NB4 (cell line): ENCODE data around the gene FEM1C.
A peak's percentile ranks its signal among the peaks of the same experiment; 100 is the strongest.

Experiments
- DNase-seq: peaks from one replicate; pipeline ENCODE4 v3.0.0; 2010; ENCODE audit warnings: low read depth
- H3K4me3 ChIP-seq: one replicate; pipeline ENCODE4 v1.5.1; 2011; ENCODE audit warnings: mild to moderate bottlenecking, low read depth, low read length, moderate library complexity
- CTCF ChIP-seq: IDR thresholded peaks from one replicate; pipeline ENCODE4 v1.5.1; 2012; ENCODE audit warnings: low read depth, low read length
- MAX ChIP-seq: IDR thresholded peaks from 2 replicates; pipeline ENCODE4 v1.6.1; 2011; ENCODE audit warnings: low read depth, low read length
- MYC ChIP-seq: IDR thresholded peaks from 2 replicates; pipeline ENCODE4 v1.6.1; 2011; ENCODE audit warnings: low read depth, low read length
- POLR2A ChIP-seq: IDR thresholded peaks from 2 replicates; pipeline ENCODE4 v1.6.1; 2011; ENCODE audit warnings: mild to moderate bottlenecking; ENCODE audit not compliant: insufficient read length; ENCODE audit errors: extremely low read depth

The FEM1C gene

GRCh38 chr5:115478281-115478680 is 66.3 kb downstream of the FEM1C start:
- DNase-seq, result no peak
- H3K4me3 ChIP-seq, result no peak overlapping the region
- TF ChIP-seq MYC (no peak), POLR2A (no peak), CTCF (no peak), MAX (no peak)

- H3K4me3 ChIP-seq, result no peak overlapping the region
- no peak for DNase-seq
- TF ChIP-seq MYC (no peak), CTCF (no peak), POLR2A (no peak), MAX (no peak)
Measured at GRCh38 chr5:115477581-115477980, 67.0 kb downstream of the FEM1C start.

- TF ChIP-seq MYC, result no peak
- no peak for TF ChIP-seq POLR2A
- no peak for TF ChIP-seq CTCF
- no peak for TF ChIP-seq MAX
- no peak overlapping the region for H3K4me3 ChIP-seq
- DNase-seq, result no peak
Measured at GRCh38 chr5:115475788-115476187, 68.8 kb downstream of the FEM1C start.

- no peak for TF ChIP-seq POLR2A
- no peak for TF ChIP-seq CTCF
- TF ChIP-seq MAX, result no peak
- no peak for TF ChIP-seq MYC
- DNase-seq, result peak; percentile 29
- H3K4me3 ChIP-seq, result no peak overlapping the region
Measured at GRCh38 chr5:115472271-115473025, 72.1 kb downstream of the FEM1C start.

- TF ChIP-seq MAX, result no peak
- no peak overlapping the region for H3K4me3 ChIP-seq
- DNase-seq, result no peak
Measured at GRCh38 chr5:115471345-115472063, 73.1 kb downstream of the FEM1C start.

- no peak for DNase-seq
- no peak for TF ChIP-seq MAX
- no peak for TF ChIP-seq MYC
- no peak for TF ChIP-seq CTCF
- no peak for TF ChIP-seq POLR2A
- H3K4me3 ChIP-seq, result no peak overlapping the region
Measured at GRCh38 chr5:115470921-115471320, 73.7 kb downstream of the FEM1C start.
